Measurements from ENCODE around the gene VPS13A.

The VPS13A gene

DNA sequence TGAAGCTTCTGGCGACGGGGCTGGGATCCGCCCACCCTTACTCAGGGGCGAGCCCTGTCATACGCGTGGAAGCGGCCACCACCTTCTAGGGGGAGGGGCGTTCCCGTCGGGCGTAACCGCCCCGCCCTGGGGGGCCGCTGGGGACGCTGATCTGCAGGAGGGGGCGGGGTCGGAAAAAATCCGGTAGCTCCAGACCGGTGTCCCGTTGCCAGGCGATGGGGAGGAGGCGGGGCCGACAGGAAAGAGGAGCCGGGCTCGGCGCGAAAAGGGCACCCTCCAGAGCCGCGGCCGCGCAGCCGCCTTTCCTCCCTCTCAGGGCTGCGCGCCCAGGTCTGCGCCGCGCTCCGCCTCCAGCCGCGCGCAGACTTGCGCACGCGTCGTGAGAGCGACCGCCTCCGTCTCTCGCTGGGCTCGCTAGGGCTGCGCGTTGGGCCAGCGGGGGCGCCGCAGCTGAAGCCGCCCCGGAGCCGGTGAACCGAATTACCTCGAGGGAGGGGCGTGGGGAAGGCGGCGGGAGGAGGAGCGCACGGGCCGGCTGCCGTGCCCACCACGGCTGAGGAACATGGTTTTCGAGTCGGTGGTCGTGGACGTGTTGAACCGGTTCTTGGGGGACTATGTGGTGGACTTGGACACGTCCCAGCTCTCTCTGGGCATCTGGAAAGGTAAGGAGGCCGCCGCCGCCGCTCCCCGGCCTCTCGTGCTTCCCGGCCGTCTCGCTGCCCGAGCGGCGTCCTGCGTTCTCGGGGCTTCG is at the start of gene VPS13A:
VPS13A (plus strand) TSS at position 392 of the 751 bp plus-strand sequence; CDS start at position 563, 171 bp downstream.
- peak; percentile 28 for TF ChIP-seq CTCF (IDR thresholded peaks at IDR 0.05; ENCODE audit: insufficient read depth, low read depth, low read length, missing control alignments)
- H3K4me3 ChIP-seq (ENCODE audit: low read depth, low read length) = peak within 1 kb of the TSS; percentile 74
- DNase-seq (ENCODE audit: low read depth) = peak; percentile 96

DNA sequence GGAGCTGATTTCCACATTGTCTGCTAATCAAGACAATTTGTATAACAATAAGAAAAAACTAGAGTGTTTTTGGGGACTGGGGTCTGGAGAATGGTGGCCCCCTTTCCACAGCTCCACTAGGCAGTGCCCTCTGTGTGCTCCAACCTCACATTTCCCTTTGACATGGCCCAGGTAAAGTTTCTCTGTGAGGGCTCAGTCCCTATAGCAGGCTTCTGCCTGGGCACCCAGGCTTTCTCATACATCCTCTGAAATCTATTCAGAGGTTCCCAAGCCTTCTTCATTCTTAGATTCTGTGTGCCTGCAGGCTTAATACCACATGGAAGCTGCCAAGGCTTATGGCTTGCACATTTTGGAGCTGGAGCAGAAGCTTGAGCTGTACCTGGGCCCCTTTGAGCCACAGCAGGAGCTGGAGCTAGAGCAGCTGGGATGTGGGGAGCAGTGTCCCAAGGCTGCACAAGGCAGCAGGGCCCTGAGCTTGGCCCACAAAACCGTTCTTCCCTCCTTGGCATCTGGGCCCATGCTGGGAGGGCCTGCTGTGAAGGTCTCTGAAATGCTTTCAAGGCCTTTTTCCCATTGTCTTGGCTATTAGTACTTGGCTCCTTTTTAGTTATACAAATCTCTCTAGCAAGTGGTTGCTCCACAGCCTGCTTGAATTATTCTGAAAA is 49.1 kb upstream of the VPS13A start:
- H3K4me3 ChIP-seq (ENCODE audit: low read depth, low read length) = no peak overlapping the region
- TF ChIP-seq CTCF (IDR thresholded peaks at IDR 0.05; ENCODE audit: insufficient read depth, low read depth, low read length, missing control alignments) = no peak
- DNase-seq (ENCODE audit: low read depth) = no peak

GRCh38 chr9:77131399-77131798 is 45.9 kb upstream of the VPS13A start:
- TF ChIP-seq CTCF (IDR thresholded peaks at IDR 0.05; ENCODE audit: insufficient read depth, low read depth, low read length, missing control alignments) = no peak
- no peak for DNase-seq (ENCODE audit: low read depth)
- H3K4me3 ChIP-seq (ENCODE audit: low read depth, low read length) = no peak overlapping the region

GRCh38 chr9:77133011-77133410 is 44.3 kb upstream of the VPS13A start:
- no peak for DNase-seq (ENCODE audit: low read depth)
- H3K4me3 ChIP-seq (ENCODE audit: low read depth, low read length) = no peak overlapping the region
- no peak for TF ChIP-seq CTCF (IDR thresholded peaks at IDR 0.05; ENCODE audit: insufficient read depth, low read depth, low read length, missing control alignments)

DNA sequence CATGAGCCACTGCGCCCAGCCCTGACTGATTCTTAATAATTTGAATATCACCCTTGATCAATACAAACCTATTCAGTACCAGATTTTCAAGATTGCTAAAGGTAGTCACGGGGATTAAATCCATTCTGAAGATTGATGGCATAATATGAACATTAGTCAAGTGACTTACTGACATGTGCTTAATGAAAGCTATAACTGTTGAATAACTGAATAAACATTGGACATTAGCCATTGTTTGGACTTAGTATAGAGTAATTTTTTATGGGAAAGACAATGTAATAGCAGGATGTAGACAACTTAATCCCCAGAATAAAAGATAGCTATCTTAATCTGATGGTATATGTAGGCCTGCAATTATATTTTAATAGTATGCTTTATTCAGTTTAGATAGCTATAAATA is 35.0 kb upstream of the VPS13A start:
- no peak for TF ChIP-seq CTCF (IDR thresholded peaks at IDR 0.05; ENCODE audit: insufficient read depth, low read depth, low read length, missing control alignments)
- no peak for DNase-seq (ENCODE audit: low read depth)
- no peak overlapping the region for H3K4me3 ChIP-seq (ENCODE audit: low read depth, low read length)

GRCh38 chr9:77149879-77150278 is 27.5 kb upstream of the VPS13A start:
- H3K4me3 ChIP-seq (ENCODE audit: low read depth, low read length) = no peak overlapping the region
- DNase-seq (ENCODE audit: low read depth) = no peak
- TF ChIP-seq CTCF (IDR thresholded peaks at IDR 0.05; ENCODE audit: insufficient read depth, low read depth, low read length, missing control alignments) = no peak
